Stimulated activated CD8-positive, alpha-beta memory T cell treated with anti-CD3 and anti-CD28 coated beads, Interleukin-7, amount 100 ng/mL, for 4 hours (primary cell): ENCODE measurements around the gene SKIL.

Experiments
- DNase-seq, 2 donors: peaks; one replicate each; pipeline ENCODE4 v3.0.0-alpha.2; 2020; ENCODE audit warnings: low read depth in 2 of 2

SKIL gene

DNA sequence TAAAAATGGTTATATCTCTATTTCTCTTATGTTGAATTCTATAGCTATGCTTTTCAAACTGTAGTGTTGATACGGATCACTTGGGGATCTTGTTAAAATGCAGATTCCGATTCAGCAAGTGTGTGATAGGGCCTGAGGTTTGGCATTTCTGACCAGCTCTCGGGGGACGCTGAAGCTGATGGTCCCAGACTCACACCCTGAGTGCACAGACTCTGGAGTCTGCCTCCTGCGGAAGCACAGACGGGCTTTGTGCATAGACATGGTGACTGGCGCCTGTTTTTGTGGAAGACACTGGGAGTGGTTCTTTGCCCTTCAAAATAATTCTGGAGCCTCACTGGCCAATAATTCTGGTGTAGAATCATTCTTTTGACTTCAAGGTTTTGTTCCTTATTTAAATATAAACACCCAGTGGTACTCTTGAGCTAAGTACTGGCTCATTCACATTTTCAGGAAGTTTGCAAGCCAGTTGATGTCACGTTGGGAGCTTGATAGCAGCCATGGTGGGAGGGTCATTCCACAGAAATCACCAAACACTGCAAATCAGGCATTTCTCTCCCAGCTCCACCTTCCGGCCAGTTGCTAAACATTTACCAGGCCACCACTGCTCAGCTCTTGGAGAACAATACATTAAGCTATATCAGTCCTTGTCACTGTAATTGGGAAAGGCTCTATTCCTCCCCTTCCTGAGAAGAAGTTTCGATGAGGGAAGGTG is 80.3 kb downstream of the SKIL start:
- no peak for DNase-seq

GRCh38 chr3:170438836-170439235 is 81.3 kb downstream of the SKIL start:
- DNase-seq = no peak

- DNase-seq = no peak
These were observed 82.8 kb downstream of the SKIL start for GRCh38 chr3:170440344-170440743.

GRCh38 chr3:170441412-170441811 is 83.9 kb downstream of the SKIL start:
- no peak for DNase-seq

GRCh38 chr3:170442947-170443346 is 85.4 kb downstream of the SKIL start:
- DNase-seq = no peak

- no peak for DNase-seq
These were observed 85.9 kb downstream of the SKIL start for GRCh38 chr3:170443457-170443856.
